GM19043 (cell line): Measurements from ENCODE around the gene CCDC159.
"Not testable (repeated sequence)": the region's sequence is repeated elsewhere in the genome, so short reads cannot be mapped to it uniquely, and the experiment has no call there.

Experiments used
- ATAC-seq: cut with Tn5 transposase; IDR thresholded peaks from one replicate; pipeline ENCODE4 v1.9.1; 2021; ENCODE audit warnings: low read depth; ENCODE audit not compliant: unreplicated experiment

Gene CCDC159

DNA sequence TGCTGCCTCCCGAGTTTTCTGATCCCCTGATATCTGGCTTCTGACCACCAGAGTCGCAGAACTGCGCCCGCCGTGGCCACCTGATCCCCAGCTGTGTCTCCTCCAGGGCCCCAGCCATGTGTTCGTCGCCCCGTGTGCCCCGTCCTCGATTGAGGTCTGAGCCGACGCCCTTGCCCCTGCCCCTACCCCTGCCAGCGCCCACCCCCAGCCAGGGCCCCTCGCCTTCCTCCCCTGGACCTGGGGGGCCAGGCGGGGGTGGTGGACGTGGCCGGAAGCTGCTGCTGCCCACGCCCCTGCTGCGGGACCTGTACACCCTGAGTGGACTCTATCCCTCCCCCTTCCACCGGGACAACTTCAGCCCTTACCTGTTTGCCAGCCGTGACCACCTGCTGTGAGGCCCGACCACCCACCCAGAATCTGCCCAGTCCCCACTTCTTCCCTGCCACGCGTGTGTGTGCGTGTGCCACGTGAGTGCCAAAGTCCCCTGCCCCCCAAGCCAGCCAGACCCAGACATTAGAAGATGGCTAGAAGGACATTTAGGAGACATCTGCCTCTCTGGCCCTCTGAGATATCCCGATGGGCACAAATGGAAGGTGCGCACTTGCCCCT, 18.1 kb downstream of the CCDC159 start:
- ATAC-seq: no peak

DNA sequence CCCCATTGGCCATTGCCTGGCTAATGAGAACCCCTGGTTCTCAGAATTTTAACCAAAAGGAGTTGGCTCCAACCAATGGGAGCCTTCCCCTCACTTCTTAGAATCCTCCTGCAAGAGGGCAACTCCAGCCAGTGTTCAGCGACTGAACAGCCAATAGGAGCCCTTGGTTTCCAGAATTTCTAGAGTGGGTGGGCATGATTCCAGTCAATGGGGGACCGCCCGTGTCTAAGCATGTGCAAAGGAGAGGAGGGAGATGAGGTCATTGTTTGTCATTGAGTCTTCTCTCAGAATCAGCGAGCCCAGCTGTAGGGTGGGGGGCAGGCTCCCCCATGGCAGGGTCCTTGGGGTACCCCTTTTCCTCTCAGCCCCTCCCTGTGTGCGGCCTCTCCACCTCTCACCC, 18.6 kb downstream of the CCDC159 start:
- ATAC-seq: no peak

DNA sequence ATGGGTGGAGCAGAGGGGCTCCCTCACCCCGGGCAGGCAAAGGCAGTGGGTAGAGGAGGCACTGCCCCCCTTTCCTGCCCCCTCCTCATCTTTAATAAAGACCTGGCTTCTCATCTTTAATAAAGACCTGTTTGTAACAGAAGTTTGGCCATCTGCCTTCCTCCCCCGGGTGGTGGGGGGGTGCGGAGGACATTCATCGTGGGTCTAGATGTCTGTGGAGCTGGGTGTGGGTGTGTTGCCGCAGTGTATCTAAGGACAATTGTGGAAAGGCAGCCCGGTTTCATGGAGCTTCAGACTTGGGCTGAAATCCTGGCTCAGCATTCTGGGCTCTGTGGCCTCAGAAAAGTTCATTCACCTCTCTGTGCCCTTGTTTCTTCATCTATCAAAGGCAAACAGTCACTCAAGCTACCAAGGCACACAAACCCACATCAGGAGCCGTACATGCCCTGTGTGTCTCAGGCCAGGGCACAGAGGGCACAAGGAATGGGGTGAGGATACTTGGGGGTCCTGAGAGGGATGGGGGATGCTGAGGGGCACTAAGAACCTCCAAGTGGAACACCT, 19.3 kb downstream of the CCDC159 start:
- no peak for ATAC-seq

DNA sequence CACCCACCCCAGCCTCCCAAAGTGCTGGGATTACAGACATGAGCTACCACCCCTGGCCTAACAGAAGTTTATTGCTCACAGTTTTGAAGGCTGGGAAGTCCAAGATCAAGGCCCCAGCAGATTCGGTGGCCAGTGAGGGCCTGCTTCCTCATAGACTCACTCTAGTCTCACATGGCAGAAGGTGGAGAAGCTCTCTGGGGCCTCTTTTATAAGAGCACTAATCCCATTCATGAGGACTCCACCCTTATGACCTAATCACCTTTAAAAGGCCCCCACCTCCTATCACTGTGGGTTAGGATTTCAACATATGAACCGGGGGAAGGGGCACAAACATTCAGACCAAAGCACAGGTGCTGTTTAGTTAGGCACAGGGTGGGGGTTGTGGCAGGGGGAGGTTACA, 21.2 kb downstream of the CCDC159 start:
- ATAC-seq: no peak

DNA sequence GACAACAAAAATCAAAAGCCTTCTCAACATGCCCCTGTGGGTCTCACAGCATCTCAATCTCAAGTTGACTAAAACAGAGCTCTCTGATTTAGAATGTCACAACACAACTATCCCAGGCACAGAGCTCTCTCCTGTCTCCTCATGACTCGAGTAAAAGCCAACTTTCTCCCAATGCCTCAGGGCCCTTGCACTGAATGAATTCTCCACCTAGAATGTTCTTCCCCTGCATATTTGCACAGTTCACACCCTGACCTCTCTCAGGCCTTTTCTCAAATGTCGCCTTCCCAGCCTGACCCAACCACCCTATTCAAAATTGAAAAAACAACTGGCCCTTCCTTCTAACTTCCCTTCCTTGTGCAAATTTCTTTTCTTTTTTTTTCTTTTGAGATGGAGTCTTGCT, 24.4 kb downstream of the CCDC159 start:
- no peak for ATAC-seq

DNA sequence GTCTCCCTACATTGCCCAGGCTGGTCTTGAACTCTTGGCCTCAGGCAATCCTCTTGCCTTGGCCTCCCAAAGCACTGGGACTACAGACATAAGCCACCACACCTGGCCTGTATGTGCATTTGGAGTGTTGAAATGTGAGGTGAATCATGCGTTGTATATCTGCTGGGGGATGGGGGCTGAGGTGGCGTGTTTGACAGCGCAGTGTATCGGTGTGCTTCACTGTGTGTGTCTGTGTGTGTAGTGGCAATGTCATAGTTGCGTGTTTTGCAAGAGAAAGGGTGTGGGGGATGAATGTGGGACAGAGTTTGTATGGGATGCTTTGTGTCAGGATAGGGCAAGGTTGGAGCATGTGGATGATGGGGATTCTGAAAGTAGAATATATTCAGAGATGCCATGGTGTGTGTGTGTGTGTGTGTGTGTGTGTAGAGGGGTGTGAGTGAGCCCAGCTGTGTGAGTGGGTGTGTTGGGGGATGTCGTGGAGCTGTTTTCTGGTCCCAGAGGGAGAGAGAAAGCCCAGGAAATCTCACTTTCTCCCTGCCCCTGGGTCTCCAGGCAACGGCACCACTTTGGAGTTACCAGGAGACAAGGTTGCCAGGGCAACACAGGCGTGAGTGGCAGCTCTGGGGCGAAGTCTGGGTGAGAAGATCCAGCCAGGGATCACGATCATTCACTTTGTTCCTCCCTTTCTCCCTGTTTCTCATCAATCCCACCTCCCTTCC, 27.0 kb downstream of the CCDC159 start:
- ATAC-seq: no peak

DNA sequence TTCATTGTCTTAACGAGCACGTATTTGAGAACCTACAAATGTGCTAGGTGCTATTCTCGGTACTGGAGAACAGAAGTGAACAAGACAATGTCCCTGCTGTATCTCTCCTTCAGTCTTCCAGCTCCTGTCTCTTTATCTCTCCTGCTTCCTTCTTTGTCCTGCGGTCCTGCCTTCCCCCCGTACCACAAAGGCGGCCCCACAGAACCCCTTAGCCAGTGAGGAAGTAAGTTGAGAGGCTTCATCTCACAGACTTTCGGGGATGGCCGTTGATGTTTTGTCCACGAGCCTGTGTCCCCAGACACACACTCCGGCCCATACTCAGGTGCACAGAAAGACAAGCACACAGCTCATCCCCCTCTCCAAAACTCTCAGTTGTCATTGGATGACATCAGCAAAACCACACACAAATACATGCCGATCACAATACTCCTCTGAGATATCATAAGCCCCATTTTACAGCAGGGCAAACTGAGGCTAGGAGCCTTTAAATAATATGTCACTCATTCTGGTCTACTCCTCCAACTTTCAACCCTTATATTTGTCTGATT, 27.6 kb downstream of the CCDC159 start:
- no peak for ATAC-seq

DNA sequence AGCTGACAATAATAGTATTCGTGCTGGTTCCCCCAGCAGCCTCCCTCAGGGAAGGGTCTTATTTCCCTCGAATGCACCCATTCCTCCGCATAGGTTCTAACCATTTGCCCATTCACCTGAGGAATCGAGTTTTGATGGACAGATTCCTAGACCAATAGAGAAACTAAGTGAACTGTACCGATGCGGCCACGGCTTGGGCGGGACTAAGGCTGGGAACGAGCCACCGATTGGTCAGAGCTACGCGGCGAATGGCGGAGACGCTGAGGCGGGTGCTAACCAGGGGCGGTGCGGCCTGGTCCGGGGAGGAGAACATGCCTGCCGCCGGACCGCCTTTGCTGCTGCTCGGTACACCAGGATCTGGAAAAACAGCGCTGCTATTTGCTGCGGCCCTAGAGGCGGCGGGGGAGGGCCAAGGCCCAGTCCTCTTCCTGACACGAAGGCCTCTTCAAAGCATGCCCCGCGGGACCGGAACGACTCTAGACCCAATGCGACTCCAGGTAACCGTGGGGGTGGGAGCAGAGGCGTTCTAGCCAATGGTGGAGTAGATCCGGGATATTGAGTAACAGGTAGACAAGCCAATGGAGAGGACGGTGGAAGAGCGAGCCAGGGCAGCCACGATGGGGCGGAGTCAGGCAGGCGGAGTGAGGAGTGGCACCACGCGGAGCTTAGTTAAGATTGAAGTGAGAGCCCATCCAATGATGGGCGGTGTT, 28.3 kb downstream of the CCDC159 start, which contains the start of gene SWSAP1:
TSS of gene SWSAP1 (plus strand) at position 234 of the 710 bp plus-strand sequence. CDS start at position 249, 15 bp downstream.
- ATAC-seq: peak; percentile 87

DNA sequence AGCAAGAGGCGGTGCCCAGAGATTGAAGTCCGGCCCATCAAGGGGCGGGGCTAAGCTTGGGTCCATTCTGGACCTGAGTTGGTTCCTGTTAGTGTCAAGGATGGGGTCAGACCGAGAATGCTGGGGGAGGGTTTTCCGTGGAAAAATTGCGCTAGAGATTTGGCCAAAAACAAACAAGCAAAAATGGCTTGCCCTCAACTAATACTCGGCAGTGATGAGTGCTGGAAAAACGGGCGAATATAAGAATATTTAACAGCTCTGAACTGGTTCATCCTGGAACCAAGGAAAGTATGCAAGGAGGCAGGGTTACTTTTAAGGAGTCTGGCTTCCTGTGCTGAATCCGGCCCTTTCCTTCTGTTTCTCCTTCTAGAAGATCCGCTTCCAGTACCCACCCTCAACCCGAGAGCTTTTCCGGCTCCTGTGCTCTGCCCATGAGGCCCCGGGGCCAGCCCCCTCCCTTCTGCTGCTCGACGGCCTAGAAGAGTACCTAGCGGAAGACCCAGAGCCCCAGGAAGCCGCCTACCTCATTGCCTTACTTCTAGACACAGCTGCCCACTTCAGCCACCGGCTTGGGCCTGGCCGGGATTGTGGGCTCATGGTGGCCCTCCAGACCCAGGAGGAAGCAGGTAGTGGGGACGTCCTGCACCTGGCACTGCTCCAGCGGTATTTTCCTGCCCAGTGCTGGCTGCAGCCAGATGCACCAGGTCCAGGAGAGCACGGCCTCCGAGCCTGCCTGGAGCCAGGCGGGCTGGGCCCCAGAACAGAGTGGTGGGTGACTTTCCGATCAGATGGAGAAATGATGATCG, 29.0 kb downstream of the CCDC159 start:
- no peak for ATAC-seq

DNA sequence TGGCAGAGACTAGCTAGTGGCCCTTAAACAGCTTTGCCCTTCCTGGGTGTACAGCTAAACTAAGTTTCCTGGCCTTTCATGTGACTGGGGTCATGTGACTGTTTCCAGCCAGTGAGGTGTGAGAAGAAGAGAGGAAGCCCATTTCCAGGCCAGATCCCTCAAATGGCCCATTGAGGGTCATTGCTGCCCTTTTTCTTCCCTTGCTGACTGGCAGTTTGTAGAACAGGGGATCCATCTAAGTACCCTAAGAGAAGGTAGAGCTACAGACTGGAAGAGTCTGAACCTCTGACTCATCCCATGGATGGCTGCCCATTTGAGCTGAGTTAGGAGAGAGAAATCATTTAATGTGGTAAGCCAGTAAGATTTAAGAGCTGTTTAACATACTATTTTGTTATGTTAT, 30.9 kb downstream of the CCDC159 start:
- no peak for ATAC-seq

DNA sequence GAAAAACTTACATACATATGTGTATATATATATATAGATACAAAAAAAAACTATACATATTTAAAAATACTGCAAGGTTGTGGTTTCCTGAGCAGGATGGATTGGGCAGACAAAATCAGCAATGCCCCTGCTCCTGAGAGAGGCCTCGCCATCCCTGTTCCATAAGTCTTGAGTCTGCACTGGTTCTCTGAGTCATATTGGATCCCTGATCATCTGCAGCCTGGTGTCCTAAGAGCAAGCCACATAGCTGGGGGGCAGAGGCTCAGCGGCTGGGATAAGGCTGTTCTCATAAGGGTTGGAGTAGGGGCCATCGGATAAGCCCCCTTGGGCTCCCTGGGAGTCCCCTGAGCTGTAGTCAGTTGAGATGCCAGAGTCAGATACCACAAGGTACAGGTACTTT, 31.4 kb downstream of the CCDC159 start:
- no peak for ATAC-seq

DNA sequence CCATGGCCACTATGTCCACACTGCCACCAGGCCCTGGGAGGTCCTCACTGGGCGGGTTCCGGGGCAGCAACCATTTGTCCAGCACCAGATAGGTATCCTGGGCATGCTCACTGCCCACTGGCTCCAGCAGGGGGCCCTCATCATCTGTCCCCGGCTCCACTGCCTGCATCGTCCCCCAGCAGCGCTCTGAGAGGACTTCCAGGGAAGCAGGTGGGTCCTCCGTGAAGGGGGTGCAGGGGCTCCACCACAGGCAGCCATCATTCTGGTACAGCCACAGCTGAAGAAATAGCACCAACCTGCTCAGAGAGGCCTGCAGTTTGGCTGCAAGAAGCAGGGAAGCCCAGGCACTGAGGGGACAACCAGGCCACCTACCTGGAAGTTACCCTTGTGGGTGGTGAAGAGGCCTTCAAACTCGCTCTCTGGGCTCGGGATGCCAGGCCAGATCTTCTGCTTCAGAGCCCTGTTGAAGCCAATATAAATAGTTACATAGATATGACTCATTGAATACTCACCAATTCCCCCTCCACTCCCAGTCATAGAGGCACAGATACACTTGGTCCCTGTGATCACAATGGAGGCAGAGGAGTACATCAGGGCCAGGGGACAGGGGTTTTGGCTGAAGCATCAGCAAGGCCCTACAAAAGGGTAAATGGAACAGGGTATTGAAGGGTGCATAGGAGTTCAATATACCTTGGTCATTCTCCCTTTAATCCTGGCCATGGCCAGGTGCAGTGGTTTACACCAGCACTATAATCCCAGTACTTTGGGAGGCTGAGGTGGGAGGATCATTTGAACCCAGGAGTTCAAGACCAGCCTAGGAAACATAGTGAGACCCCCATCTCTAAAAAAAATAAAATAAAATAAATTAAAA, 32.2 kb downstream of the CCDC159 start:
- no peak for ATAC-seq

DNA sequence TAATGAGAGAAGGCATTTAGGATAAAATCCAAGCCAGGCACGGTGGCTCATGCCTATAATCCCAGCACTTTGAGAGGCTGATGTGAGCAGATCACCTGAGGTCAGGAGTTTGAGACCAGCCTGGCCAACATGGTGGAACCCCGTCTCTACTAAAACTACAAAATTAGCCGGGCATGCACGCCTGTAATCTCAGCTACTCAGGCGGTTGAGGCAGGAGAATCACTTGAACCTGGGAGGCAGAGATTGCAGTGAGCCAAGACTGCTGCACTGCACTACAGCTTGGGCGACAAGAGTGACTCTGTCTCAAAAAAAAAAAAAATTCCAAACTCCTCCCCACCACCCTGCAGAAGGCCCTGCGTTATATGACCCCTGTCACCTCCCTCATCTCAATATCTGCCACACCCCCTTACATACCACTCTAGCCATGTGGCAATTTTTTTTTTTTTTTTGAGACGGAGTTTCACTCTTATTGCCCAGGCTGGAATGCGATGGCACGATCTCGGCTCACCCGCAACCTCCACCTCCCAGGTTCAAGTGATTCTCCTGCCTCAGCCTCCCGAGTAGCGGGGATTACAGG, 33.0 kb downstream of the CCDC159 start:
- not testable (repeated sequence) for ATAC-seq

DNA sequence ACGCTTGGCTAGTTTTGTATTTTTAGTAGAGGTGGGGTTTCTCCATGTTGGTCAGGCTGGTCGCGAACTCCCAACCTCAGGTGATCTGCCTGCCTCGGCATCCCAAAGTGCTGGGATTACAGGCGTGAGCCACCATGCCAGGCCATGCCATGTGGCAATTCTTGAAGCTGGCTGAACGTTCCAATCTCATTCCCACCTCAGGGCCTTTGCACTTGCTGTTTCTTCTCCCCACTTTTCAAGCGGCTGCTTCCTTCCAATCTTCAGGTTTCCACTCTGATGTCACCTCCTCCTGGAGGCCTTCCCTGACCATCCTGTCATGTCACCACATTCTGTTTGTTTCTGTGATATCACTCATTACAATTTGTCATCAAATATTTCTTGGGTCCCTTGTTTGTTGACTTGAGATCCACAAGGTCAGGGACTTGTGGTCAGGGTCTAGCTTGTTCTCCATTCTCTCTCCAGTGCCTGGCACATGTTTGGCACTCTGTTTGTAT, 33.6 kb downstream of the CCDC159 start:
- no peak for ATAC-seq

DNA sequence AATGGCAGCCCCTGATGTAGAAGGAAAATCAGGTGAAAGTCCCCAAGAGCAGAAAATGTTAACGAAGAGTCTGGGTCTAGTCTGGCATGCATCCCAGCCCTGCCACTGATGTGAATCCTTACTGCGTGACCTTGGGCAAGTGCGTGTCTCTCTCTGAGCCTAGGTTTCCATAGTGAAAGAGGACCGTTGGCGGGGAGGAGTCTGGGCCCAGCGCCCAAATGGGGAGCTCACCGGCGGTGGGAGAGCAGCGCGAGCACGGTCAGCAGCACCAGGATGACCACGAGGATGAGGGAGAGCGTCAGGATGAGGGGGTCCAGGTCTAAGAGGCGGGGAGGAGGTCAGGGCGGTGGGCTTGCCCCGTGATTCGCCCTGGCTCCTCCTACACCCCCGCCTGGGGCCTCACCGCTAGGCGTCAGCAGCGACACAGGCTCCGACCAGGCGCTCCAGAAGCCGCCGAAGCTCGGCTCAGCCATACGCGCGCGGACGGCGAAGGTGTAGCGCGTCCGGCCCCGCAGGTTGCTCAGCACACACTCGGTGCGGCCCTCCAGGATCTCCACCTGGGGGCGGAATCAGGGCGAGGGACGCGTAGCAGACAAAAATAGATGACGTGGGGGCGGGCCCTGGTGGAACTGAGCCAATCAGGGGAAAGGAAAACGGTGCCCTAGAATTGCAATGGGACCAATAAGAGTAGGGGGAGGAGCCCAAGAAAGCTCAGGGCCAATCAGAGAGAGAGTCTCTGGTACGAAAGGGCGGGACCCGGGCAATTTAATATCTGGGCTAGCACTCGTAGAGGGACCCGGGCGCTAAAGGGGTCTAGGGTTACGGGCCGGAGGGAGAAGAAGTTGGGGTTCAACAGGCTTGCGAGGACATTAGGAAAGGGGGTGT, 34.6 kb downstream of the CCDC159 start:
- ATAC-seq: peak; percentile 69

DNA sequence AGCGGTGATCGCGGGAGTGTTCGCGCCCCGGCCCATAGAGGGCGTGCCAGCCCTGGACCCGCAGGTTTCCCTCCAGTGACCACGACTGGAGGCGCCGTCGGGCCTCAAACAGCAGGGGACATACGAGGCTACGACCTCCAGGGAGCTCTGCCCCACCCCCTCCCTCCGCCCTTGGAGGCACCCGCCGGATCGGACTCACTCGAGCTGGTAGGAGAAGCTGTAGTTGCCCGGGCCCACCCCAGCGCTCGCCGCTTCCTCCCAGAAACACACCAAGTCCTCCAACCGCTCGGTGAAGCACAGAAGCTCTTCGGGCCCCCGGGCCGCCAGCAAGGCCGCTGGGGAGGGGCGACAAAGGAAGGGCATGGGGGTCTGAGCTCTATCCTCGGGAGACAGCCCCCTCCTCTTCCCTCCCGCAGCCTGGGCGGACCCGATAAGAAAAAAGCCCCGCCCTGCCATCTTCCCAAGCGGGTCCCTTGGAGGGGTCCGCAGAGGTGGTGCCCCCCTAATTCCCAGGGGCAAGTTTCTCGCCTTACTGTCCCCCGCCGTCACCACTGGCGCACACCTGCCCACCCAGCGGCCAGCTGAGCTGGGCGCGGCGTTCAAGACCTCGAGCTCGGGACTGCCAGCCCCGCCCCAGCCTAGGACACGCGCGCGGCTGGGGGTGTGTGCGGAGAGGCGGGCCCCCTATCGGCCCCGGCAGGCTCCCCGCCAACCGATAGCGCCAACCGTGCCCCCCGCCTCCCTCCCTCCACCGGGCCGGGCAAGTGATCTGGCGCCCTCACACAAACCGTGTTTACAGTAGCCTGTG, 36.8 kb downstream of the CCDC159 start:
- no peak for ATAC-seq

DNA sequence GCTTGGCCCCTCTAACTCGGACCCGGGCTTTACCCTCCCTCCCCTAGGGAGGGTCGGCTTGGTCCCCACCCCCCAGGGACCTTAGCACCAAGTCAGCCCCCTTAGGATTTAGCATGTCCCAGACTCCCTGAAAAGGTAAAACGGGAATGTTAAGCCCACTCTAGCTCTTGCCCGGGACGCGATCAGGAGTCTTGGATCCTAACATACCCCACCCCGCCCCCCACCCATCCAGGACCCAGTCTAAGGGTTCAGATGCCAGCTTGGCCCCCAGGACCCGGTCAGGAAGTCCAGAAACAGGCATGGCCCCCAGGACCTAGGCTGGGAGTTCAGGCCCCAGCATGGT, 37.4 kb downstream of the CCDC159 start:
- no peak for ATAC-seq
